ENCODE data around the gene KCNC4. TPM values are rescaled to one million over a fixed set of nuclear protein-coding genes. Genes with fewer than 3 reads are reported as not detected.

KCNC4 gene
- total RNA-seq, 1 experiment from 2014 or later, result 8.9 TPM

GRCh38 chr1:110176299-110176956 lies 33.7 kb upstream of the KCNC4 start:
- Mint-ChIP-seq H3K27me3 (ENCODE audit: low read depth) (peaks cover 2% of the 10 kb centered on the region), H3K4me3 (no peak overlapping the region), H3K27ac (no peak overlapping the region), H3K36me3 (ENCODE audit: insufficient read depth in 1 of 3, low read depth in 3 of 3) (no peaks in the 10 kb centered on the region), H3K9me3 (no peaks in the 10 kb centered on the region), H3K4me1 (peaks cover 11 to 19% of the 10 kb centered on the region in 2 experiments)
- Histone ChIP-seq H3K9ac (ENCODE audit: extremely low read depth, insufficient read length, low read length) (no peak overlapping the region), H3K27me3 (ENCODE audit: insufficient read depth, low read length) (no peaks in the 10 kb centered on the region), H2AFZ (ENCODE audit: low read length) (no peak overlapping the region), H3K79me1 (ENCODE audit: insufficient read depth, low read depth, low read length, poor library complexity, severe bottlenecking) (no peaks in the 10 kb centered on the region), H3K27ac (ENCODE audit: insufficient read length, low read depth, low read length) (no peak overlapping the region), H2BK20ac (ENCODE audit: low read depth, low read length, poor library complexity, severe bottlenecking) (no peak overlapping the region), H2AK5ac (ENCODE audit: insufficient read length, low read length) (no peak overlapping the region), H4K5ac (ENCODE audit: insufficient read length, low read depth, low read length) (no peak overlapping the region), H2BK12ac (ENCODE audit: insufficient read length, low read depth, low read length) (no peak overlapping the region), H3K4me2 (ENCODE audit: insufficient read depth, insufficient read length, low read length) (no peak overlapping the region), H2BK5ac (ENCODE audit: insufficient read length, low read length) (no peak overlapping the region), H4K91ac (ENCODE audit: insufficient read length, low read depth, low read length) (no peak overlapping the region), H4K8ac (replicated peaks; ENCODE audit: insufficient read length, low read depth, low read length) (no peak overlapping the region), H3K14ac (ENCODE audit: insufficient read depth, low read length) (no peak overlapping the region; the same call in 1 of the 2 replicates), H2BK120ac (ENCODE audit: low read depth, low read length, poor library complexity, severe bottlenecking) (no peak overlapping the region), H3K79me2 (ENCODE audit: insufficient read depth, low read length) (no peaks in the 10 kb centered on the region), H3K56ac (ENCODE audit: insufficient read length, low read depth, low read length) (no peak overlapping the region), H3K23me2 (ENCODE audit: insufficient read length, low read depth, low read length, poor library complexity, severe bottlenecking) (no peaks in the 10 kb centered on the region), H3K18ac (ENCODE audit: insufficient read length, low read depth, low read length) (no peak overlapping the region), H3K4me1 (ENCODE audit: insufficient read depth, low read length) (no peaks in the 10 kb centered on the region), H3K23ac (ENCODE audit: insufficient read length, low read depth, low read length) (no peak overlapping the region), H3T11ph (ENCODE audit: low read length) (no peak overlapping the region), H3K9me3 (ENCODE audit: control insufficient read depth, low read depth, low read length) (no peaks in the 10 kb centered on the region), H4K20me1 (ENCODE audit: control insufficient read depth, insufficient read depth, insufficient read length) (no peaks in the 10 kb centered on the region), H3K4ac (ENCODE audit: low read depth, low read length) (no peak overlapping the region), H2BK15ac (ENCODE audit: low read depth, low read length) (no peak overlapping the region)
- DNase-seq, result no peak
- WGBS (ENCODE audit: extremely low coverage, insufficient read length, low lambda C conversion rate), result no CpG with 5 or more reads among the region's 9 CpGs
- TF ChIP-seq CTCF (conservative IDR thresholded peaks at IDR 0.05), result no peak

Data from H9 (cell line).